ENCODE data around the gene TTC34.

The TTC34 gene

DNA sequence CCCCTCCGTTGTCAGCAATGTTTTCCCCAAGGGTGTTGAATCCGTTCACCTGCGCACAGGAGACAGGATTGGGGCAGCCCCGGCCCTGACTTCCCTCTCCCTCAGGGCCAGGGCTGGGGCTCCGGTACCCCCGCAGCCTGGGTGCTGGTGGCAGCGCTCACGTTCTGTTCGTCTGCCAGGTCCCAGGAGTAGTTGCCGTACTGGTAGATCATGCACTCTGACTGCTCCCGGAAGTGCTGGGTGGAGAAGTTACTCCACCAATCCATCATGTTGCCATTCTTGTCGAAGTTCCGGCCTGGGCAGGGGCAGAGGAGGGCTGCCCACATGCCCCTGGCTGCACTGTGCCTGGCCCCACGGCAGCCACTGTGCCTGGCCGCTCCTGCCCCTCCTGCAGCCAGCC, 208.8 kb downstream of the TTC34 start:
- no peaks in the 10 kb centered on the region for H4K20me1 ChIP-seq (ENCODE audit: low read depth, low read length)
- no peak for TF ChIP-seq EZH2phosphoT487 (conservative IDR thresholded peaks at IDR 0.05; ENCODE audit: low read length)
- TF ChIP-seq, protein P1, sequence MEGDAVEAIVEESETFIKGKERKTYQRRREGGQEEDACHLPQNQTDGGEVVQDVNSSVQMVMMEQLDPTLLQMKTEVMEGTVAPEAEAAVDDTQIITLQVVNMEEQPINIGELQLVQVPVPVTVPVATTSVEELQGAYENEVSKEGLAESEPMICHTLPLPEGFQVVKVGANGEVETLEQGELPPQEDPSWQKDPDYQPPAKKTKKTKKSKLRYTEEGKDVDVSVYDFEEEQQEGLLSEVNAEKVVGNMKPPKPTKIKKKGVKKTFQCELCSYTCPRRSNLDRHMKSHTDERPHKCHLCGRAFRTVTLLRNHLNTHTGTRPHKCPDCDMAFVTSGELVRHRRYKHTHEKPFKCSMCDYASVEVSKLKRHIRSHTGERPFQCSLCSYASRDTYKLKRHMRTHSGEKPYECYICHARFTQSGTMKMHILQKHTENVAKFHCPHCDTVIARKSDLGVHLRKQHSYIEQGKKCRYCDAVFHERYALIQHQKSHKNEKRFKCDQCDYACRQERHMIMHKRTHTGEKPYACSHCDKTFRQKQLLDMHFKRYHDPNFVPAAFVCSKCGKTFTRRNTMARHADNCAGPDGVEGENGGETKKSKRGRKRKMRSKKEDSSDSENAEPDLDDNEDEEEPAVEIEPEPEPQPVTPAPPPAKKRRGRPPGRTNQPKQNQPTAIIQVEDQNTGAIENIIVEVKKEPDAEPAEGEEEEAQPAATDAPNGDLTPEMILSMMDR (IDR thresholded peaks at IDR 0.05; ENCODE audit: insufficient read depth, low read length, poor library complexity, severe bottlenecking): no peak
- H3K9me2 ChIP-seq (replicated peaks; ENCODE audit: insufficient read depth, low read length): no peaks in the 10 kb centered on the region
- H2AFZ ChIP-seq (ENCODE audit: low read depth, low read length, severe bottlenecking): no peak overlapping the region
- no peaks in the 10 kb centered on the region for H3K9me3 ChIP-seq (ENCODE audit: insufficient read depth, low read length)
- no peak overlapping the region for H3K27ac ChIP-seq (ENCODE audit: low read depth, low read length)
- no peak overlapping the region for H3K4me2 ChIP-seq (ENCODE audit: low read depth, low read length, poor library complexity, severe bottlenecking)
- H3F3A ChIP-seq (ENCODE audit: insufficient read depth): no peaks in the 10 kb centered on the region
- no peaks in the 10 kb centered on the region for H3K36me3 ChIP-seq (ENCODE audit: low read length)
- no peaks in the 10 kb centered on the region for H3K27me3 ChIP-seq (ENCODE audit: low read length)
- H3K4me3 ChIP-seq (ENCODE audit: insufficient read depth, low read length, poor library complexity, severe bottlenecking): no peak overlapping the region
- H3K9ac ChIP-seq (ENCODE audit: low read length): no peak overlapping the region
- H3K79me2 ChIP-seq (ENCODE audit: insufficient read depth, low read length): no peaks in the 10 kb centered on the region

DNA sequence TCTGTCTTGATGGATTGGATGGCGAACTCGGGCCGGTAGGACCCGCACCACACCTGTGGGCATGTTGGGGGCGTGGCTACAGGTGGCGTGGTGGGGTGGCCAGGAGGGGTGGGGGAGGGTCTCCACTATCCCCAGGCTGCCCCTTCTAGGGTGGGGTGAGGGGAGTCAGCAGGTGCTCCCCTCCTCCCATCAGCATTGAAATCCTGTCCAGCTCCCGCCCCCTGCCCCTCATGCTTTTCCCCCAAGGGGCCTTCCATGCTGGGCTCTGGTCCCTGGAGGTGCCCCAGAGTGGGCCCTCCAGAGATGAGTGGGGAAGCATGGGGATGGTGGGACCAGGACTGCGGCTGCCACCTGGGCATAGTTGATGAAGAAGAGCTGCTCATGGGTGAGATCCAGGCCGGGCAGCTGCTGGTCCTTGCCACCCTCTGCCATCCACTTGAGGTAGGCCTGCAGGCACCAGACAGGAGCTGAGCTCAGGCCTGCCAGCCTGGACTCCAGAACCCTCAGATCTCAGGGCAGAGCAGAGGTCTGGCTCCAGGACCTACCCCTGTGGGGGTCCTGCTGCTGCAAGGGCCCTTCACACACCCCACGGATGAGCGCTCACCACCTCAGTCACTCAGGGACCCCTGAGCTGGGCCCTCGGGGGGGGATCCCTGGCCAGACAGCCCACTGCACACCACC, 209.8 kb downstream of the TTC34 start:
- Histone ChIP-seq H3F3A (ENCODE audit: insufficient read depth) (no peaks in the 10 kb centered on the region), H3K9ac (ENCODE audit: low read length) (no peak overlapping the region), H2AFZ (ENCODE audit: low read depth, low read length, severe bottlenecking) (no peak overlapping the region), H3K9me2 (replicated peaks; ENCODE audit: insufficient read depth, low read length) (no peaks in the 10 kb centered on the region), H3K79me2 (ENCODE audit: insufficient read depth, low read length) (no peaks in the 10 kb centered on the region), H3K9me3 (ENCODE audit: insufficient read depth, low read length) (no peaks in the 10 kb centered on the region), H3K27me3 (ENCODE audit: low read length) (no peaks in the 10 kb centered on the region), H3K36me3 (ENCODE audit: low read length) (no peaks in the 10 kb centered on the region), H4K20me1 (ENCODE audit: low read depth, low read length) (no peaks in the 10 kb centered on the region), H3K27ac (ENCODE audit: low read depth, low read length) (no peak overlapping the region), H3K4me2 (ENCODE audit: low read depth, low read length, poor library complexity, severe bottlenecking) (no peak overlapping the region), H3K4me3 (ENCODE audit: insufficient read depth, low read length, poor library complexity, severe bottlenecking) (no peak overlapping the region)
- TF ChIP-seq, protein P1 (IDR thresholded peaks at IDR 0.05; ENCODE audit: insufficient read depth, low read length, poor library complexity, severe bottlenecking): no peak
- no peak for TF ChIP-seq EZH2phosphoT487 (conservative IDR thresholded peaks at IDR 0.05; ENCODE audit: low read length)

DNA sequence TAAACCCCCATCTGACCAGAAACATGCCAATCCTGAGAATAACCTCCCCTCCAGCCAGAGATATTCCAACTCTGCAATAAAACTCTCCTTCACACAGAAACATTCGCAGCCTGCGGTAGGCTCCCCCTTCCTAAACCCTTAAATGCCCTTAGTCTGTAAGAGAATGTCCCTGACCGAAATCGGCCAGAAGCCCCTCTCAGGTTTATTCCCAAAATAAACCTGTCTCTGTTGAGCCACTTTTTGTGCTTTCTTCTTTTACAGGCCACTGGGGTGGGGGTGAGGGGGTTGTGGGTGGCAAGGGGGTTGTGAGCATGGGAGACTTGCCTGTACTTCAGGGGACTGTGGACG, 210.3 kb downstream of the TTC34 start:
- no peaks in the 10 kb centered on the region for H4K20me1 ChIP-seq (ENCODE audit: low read depth, low read length)
- no peak overlapping the region for H3K4me2 ChIP-seq (ENCODE audit: low read depth, low read length, poor library complexity, severe bottlenecking)
- TF ChIP-seq, protein P1 (IDR thresholded peaks at IDR 0.05; ENCODE audit: insufficient read depth, low read length, poor library complexity, severe bottlenecking): no peak
- no peak for TF ChIP-seq EZH2phosphoT487 (conservative IDR thresholded peaks at IDR 0.05; ENCODE audit: low read length)
- H3K27me3 ChIP-seq (ENCODE audit: low read length): no peaks in the 10 kb centered on the region
- no peak overlapping the region for H3K4me3 ChIP-seq (ENCODE audit: insufficient read depth, low read length, poor library complexity, severe bottlenecking)
- H3F3A ChIP-seq (ENCODE audit: insufficient read depth): no peaks in the 10 kb centered on the region
- no peak overlapping the region for H2AFZ ChIP-seq (ENCODE audit: low read depth, low read length, severe bottlenecking)
- no peaks in the 10 kb centered on the region for H3K79me2 ChIP-seq (ENCODE audit: insufficient read depth, low read length)
- H3K36me3 ChIP-seq (ENCODE audit: low read length): no peaks in the 10 kb centered on the region
- H3K9me2 ChIP-seq (replicated peaks; ENCODE audit: insufficient read depth, low read length): no peaks in the 10 kb centered on the region
- H3K27ac ChIP-seq (ENCODE audit: low read depth, low read length): no peak overlapping the region
- H3K9me3 ChIP-seq (ENCODE audit: insufficient read depth, low read length): no peaks in the 10 kb centered on the region
- H3K9ac ChIP-seq (ENCODE audit: low read length): no peak overlapping the region

All from SU-DHL-6 (cell line).